ENCODE data around the gene RDX. TPM values are rescaled to one million over a fixed set of nuclear protein-coding genes. Genes with fewer than 3 reads are reported as not detected.

RDX gene
- total and polyA plus RNA-seq, 9 of the 15 experiments (the other 6 are each of a cell fraction or from before 2014, with no cell fraction given) = 35.6 to 62.1 (median 54.3) TPM

- TF ChIP-seq GTF2A2 (tag; IDR thresholded peaks at IDR 0.05) = no peak
These were observed 60.4 kb downstream of the RDX start (continued) for GRCh38 chr11:110235966-110236365.

DNA sequence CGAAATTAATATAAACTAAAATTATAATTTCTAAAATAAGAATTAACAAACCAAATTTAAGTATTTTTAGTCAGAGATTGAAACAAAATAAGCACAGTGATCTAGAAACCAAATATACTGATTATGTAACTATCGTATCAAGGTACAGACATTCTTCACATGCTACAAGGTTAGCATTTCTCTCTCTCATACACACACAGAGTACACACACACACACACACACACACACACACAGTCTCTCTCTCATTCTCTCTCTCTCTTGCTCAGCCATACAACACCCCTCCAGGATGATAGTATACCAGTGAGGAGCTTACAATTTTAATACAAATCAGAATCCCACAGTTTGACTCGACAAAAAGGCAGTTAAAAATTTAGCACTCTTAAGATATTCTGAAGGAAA is 66.0 kb downstream of the RDX start:
- H3K4me2 ChIP-seq (ENCODE audit: insufficient read depth, low read length) = no peak overlapping the region
- no peak for FAIRE-seq
- in situ Hi-C loops (cut with MboI) = no loop called here
- TF ChIP-seq TCF7L2 (IDR thresholded peaks at IDR 0.05; ENCODE audit: low read depth, low read length) (no peak), GTF2F1 (IDR thresholded peaks at IDR 0.05; ENCODE audit: low read depth, low read length) (no peak), HDAC8 (tag; IDR thresholded peaks at IDR 0.05) (no peak), ZBTB2 (IDR thresholded peaks at IDR 0.05) (no peak), NKRF (IDR thresholded peaks at IDR 0.05; ENCODE audit: borderline replicate concordance) (no peak), HCFC1 (IDR thresholded peaks at IDR 0.05; ENCODE audit: low read depth, low read length) (no peak), IRF1 (CRISPR knock-in tag; IDR thresholded peaks at IDR 0.05; ENCODE audit: borderline replicate concordance) (no peak), HMBOX1 (IDR thresholded peaks at IDR 0.05) (no peak), NCOA4 (IDR thresholded peaks at IDR 0.05; ENCODE audit: partially characterized antibody) (no peak), CHD1 (IDR thresholded peaks at IDR 0.05; ENCODE audit: low read length) (no peak)
- TF ChIP-seq, protein P1, sequence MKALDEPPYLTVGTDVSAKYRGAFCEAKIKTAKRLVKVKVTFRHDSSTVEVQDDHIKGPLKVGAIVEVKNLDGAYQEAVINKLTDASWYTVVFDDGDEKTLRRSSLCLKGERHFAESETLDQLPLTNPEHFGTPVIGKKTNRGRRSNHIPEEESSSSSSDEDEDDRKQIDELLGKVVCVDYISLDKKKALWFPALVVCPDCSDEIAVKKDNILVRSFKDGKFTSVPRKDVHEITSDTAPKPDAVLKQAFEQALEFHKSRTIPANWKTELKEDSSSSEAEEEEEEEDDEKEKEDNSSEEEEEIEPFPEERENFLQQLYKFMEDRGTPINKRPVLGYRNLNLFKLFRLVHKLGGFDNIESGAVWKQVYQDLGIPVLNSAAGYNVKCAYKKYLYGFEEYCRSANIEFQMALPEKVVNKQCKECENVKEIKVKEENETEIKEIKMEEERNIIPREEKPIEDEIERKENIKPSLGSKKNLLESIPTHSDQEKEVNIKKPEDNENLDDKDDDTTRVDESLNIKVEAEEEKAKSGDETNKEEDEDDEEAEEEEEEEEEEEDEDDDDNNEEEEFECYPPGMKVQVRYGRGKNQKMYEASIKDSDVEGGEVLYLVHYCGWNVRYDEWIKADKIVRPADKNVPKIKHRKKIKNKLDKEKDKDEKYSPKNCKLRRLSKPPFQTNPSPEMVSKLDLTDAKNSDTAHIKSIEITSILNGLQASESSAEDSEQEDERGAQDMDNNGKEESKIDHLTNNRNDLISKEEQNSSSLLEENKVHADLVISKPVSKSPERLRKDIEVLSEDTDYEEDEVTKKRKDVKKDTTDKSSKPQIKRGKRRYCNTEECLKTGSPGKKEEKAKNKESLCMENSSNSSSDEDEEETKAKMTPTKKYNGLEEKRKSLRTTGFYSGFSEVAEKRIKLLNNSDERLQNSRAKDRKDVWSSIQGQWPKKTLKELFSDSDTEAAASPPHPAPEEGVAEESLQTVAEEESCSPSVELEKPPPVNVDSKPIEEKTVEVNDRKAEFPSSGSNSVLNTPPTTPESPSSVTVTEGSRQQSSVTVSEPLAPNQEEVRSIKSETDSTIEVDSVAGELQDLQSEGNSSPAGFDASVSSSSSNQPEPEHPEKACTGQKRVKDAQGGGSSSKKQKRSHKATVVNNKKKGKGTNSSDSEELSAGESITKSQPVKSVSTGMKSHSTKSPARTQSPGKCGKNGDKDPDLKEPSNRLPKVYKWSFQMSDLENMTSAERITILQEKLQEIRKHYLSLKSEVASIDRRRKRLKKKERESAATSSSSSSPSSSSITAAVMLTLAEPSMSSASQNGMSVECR (CRISPR knock-in tag; IDR thresholded peaks at IDR 0.05) = no peak

More for the DNA sequence above, 66.0 kb downstream of the RDX start:
- no peaks in the 10 kb centered on the region for H3K9me3 ChIP-seq (replicated peaks; ENCODE audit: control insufficient read depth, insufficient read depth, low read depth, low read length)
- no peaks in the 10 kb centered on the region for H3K79me2 ChIP-seq (ENCODE audit: control insufficient read depth, insufficient read depth, low read length)
- ATAC-seq (no peak), DNase-seq (ENCODE audit: extremely low read depth in 1 of 4, low spot score in 3 of 4) (no peak)
- intact Hi-C loops (cut with micrococcal nuclease) = no loop called here
- no peaks in the 10 kb centered on the region for H3K9me1 ChIP-seq (ENCODE audit: control insufficient read depth, insufficient read depth, low read length)
- H4K20me1 ChIP-seq (replicated peaks; ENCODE audit: control insufficient read depth, insufficient read depth, low read length) = no peaks in the 10 kb centered on the region
- peaks cover 63% of the 10 kb centered on the region for H3K36me3 ChIP-seq (ENCODE audit: control insufficient read depth, insufficient read depth, low read length)
- H3K4me3 ChIP-seq = no peak overlapping the region
- BruUV-seq (replicated peaks) = no TSS peak
- 93% methylated on average over 3 of the region's 3 CpGs for WGBS (ENCODE audit: insufficient coverage, low coverage, missing lambda C conversion rate)
- H3K27me3 ChIP-seq (ENCODE audit: control insufficient read depth in 2 of 2, insufficient read depth in 2 of 2, low read length in 2 of 2) = no peaks in the 10 kb centered on the region
- no peak overlapping the region for H3K9ac ChIP-seq (ENCODE audit: insufficient read depth in 1 of 2, low read depth in 2 of 2, low read length in 2 of 2)
- H3K27ac ChIP-seq (ENCODE audit: extremely low read depth, low read depth, low read length) = no peak overlapping the region
- H2AFZ ChIP-seq (ENCODE audit: low read depth, low read length) = no peak overlapping the region
- ChIA-PET CTCF (ENCODE audit: low intra/inter-chr PET ratio) (no interaction called here), POLR2A (interaction anchor here (1.0 kb wide), 1 partner anchor 9 kb away, joined by 3 read pairs; no protein-coding TSS in a partner anchor)
- H3K4me1 ChIP-seq (replicated peaks in 1 of 2; ENCODE audit: control insufficient read depth in 2 of 2, insufficient read depth in 2 of 2, low read length in 2 of 2) = no peaks in the 10 kb centered on the region

All from K562 (cell line).